NCI-H2081 treated with DMSO at 0.1 percent for 48 hours (cell line): ENCODE data around the gene RANBP1.

Experiments used
- DNase-seq: peaks from one replicate; lab custom pipeline; 2025; lab: John Stamatoyannopoulos, UW

The RANBP1 gene

GRCh38 chr22:20138417-20138738 is 22.5 kb downstream of the RANBP1 start:
- DNase-seq = no peak

GRCh38 chr22:20138868-20139267 is 23.0 kb downstream of the RANBP1 start:
- no peak for DNase-seq

GRCh38 chr22:20139391-20140106 is 23.6 kb downstream of the RANBP1 start:
- no peak for DNase-seq

- no peak for DNase-seq
Measured at GRCh38 chr22:20140107-20140445, 24.2 kb downstream of the RANBP1 start.

- DNase-seq = no peak
Measured at GRCh38 chr22:20140521-20140964, 24.6 kb downstream of the RANBP1 start.

- DNase-seq = no peak
Measured at GRCh38 chr22:20141186-20142077, 25.5 kb downstream of the RANBP1 start.

GRCh38 chr22:20142711-20143621 is 27.1 kb downstream of the RANBP1 start:
- DNase-seq = no peak

- no peak for DNase-seq
Measured at GRCh38 chr22:20143883-20144665, 28.2 kb downstream of the RANBP1 start.

- DNase-seq = no peak
Measured at GRCh38 chr22:20145206-20145831, 29.4 kb downstream of the RANBP1 start.

GRCh38 chr22:20145832-20146223 is 29.9 kb downstream of the RANBP1 start:
- no peak for DNase-seq

- DNase-seq = no peak
Measured at GRCh38 chr22:20146777-20147176, 30.9 kb downstream of the RANBP1 start.

GRCh38 chr22:20147237-20147988 is 31.5 kb downstream of the RANBP1 start:
- no peak for DNase-seq

- no peak for DNase-seq
Measured at GRCh38 chr22:20148414-20148813, 32.5 kb downstream of the RANBP1 start.

- DNase-seq = no peak
Measured at GRCh38 chr22:20149257-20150250, 33.6 kb downstream of the RANBP1 start.

GRCh38 chr22:20150381-20151275 is 34.7 kb downstream of the RANBP1 start, which contains the start of gene CCDC188:
Gene CCDC188 (minus strand): TSS chr22:20151055. CDS start chr22:20150986, 69 bp downstream.
- DNase-seq = no peak

GRCh38 chr22:20151276-20151588 is 35.3 kb downstream of the RANBP1 start:
- no peak for DNase-seq

GRCh38 chr22:20152464-20152890 is 36.6 kb downstream of the RANBP1 start:
- no peak for DNase-seq

GRCh38 chr22:20153945-20154344 is 38.0 kb downstream of the RANBP1 start:
- no peak for DNase-seq
